Measurements from ENCODE around the gene FAM186B.

Gene FAM186B

GRCh38 chr12:49623142-49623904 lies 17.9 kb upstream of the FAM186B start, which contains the start of gene PRPF40B (continued):
- TF ChIP-seq ZNF157 (tag by site-specific recombination; IDR thresholded peaks at IDR 0.05), result no peak
- TF ChIP-seq ZNF558 (tag by site-specific recombination; IDR thresholded peaks at IDR 0.05), result no peak
- TF ChIP-seq ZNF777 (tag by site-specific recombination; IDR thresholded peaks at IDR 0.05; ENCODE audit: borderline replicate concordance), result no peak
- no peak for TF ChIP-seq ZNF677 (tag by site-specific recombination; IDR thresholded peaks at IDR 0.05)
- no peak for TF ChIP-seq ZFP41 (tag by site-specific recombination; IDR thresholded peaks at IDR 0.05; ENCODE audit: borderline replicate concordance)
- no peak for TF ChIP-seq PRDM6 (tag by site-specific recombination; IDR thresholded peaks at IDR 0.05)
- TF ChIP-seq ZNF311 (tag by site-specific recombination; IDR thresholded peaks at IDR 0.05; ENCODE audit: borderline replicate concordance), result no peak
- TF ChIP-seq ZNF664 (tag by site-specific recombination; IDR thresholded peaks at IDR 0.05), result no peak
- no peak for TF ChIP-seq ZNF155 (tag by site-specific recombination; IDR thresholded peaks at IDR 0.05)
- TF ChIP-seq SALL2 (tag by site-specific recombination; IDR thresholded peaks at IDR 0.05; ENCODE audit: borderline replicate concordance), result no peak
- no peak for TF ChIP-seq TCF7L2 (IDR thresholded peaks at IDR 0.05; ENCODE audit: borderline replicate concordance, low read depth, low read length)
- TF ChIP-seq ZNF561 (tag by site-specific recombination; IDR thresholded peaks at IDR 0.05; ENCODE audit: borderline replicate concordance), result no peak
- no peak for TF ChIP-seq AEBP2 (tag by site-specific recombination; IDR thresholded peaks at IDR 0.05; ENCODE audit: borderline replicate concordance)
- TF ChIP-seq ZNF404 (tag by site-specific recombination; IDR thresholded peaks at IDR 0.05), result no peak
- TF ChIP-seq ZNF2 (tag by site-specific recombination; IDR thresholded peaks at IDR 0.05), result no peak
- TF ChIP-seq MYNN (tag by site-specific recombination; IDR thresholded peaks at IDR 0.05; ENCODE audit: borderline replicate concordance), result no peak
- TF ChIP-seq PBX3 (CRISPR knock-in tag; IDR thresholded peaks at IDR 0.05), result no peak; the same call in 1 of the 2 replicates
- TF ChIP-seq KLF1 (tag by site-specific recombination; IDR thresholded peaks at IDR 0.05), result no peak
- TF ChIP-seq MZF1 (tag by site-specific recombination; IDR thresholded peaks at IDR 0.05; ENCODE audit: borderline replicate concordance), result 0 out of 2 replicates have a peak, but pooled peaks have one; percentile 18
- no peak for TF ChIP-seq ZNF830 (tag by site-specific recombination; IDR thresholded peaks at IDR 0.05; ENCODE audit: low read depth)
- TF ChIP-seq ZNF501 (tag by site-specific recombination; IDR thresholded peaks at IDR 0.05), result no peak
- TF ChIP-seq FEZF1 (tag by site-specific recombination; IDR thresholded peaks at IDR 0.05), result no peak
- TF ChIP-seq GLI2 (tag by site-specific recombination; IDR thresholded peaks at IDR 0.05; ENCODE audit: borderline replicate concordance, low read depth), result no peak
- no peak for TF ChIP-seq KLF8 (tag by site-specific recombination; IDR thresholded peaks at IDR 0.05)
- TF ChIP-seq HOXA7 (CRISPR knock-in tag; IDR thresholded peaks at IDR 0.05; ENCODE audit: borderline replicate concordance), result no peak
- no peak for TF ChIP-seq ZSCAN16 (tag by site-specific recombination; IDR thresholded peaks at IDR 0.05)
- no peak for TF ChIP-seq ZNF701 (tag by site-specific recombination; IDR thresholded peaks at IDR 0.05)
- peak; percentile 48 for TF ChIP-seq SP2 (tag by site-specific recombination; IDR thresholded peaks at IDR 0.05)
- no peak for TF ChIP-seq ZNF223 (tag by site-specific recombination; IDR thresholded peaks at IDR 0.05)
- no peak for TF ChIP-seq ZNF521 (tag by site-specific recombination; IDR thresholded peaks at IDR 0.05)
- no peak for TF ChIP-seq ZNF324 (tag by site-specific recombination; IDR thresholded peaks at IDR 0.05)
- TF ChIP-seq ZNF473 (tag by site-specific recombination; IDR thresholded peaks at IDR 0.05), result no peak
- TF ChIP-seq ELK4 (IDR thresholded peaks at IDR 0.05; ENCODE audit: borderline replicate concordance, low read depth, low read length), result no peak
- TF ChIP-seq ZNF530 (tag by site-specific recombination; IDR thresholded peaks at IDR 0.05; ENCODE audit: low read depth), result no peak
- no peak for TF ChIP-seq ZNF658 (tag by site-specific recombination; IDR thresholded peaks at IDR 0.05)
- TF ChIP-seq HOXC10 (CRISPR knock-in tag; IDR thresholded peaks at IDR 0.05), result no peak

Measured in HEK293 (cell line).